Liver (tissue), 3 donors: ENCODE measurements around the gene USP17L30.

Experiments
- EGR1 ChIP-seq, 2 donors: IDR thresholded peaks; 2 replicates each; pipeline ENCODE4 v1.6.1; 2016 to 2018; ENCODE audit warnings: antibody characterized with exemption in 2 of 2, low read depth in 2 of 2
- GABPA ChIP-seq, 2 donors: IDR thresholded peaks in 1 of 2; conservative IDR thresholded peaks in 1 of 2; 2 replicates each; pipeline ENCODE4 v1.6.1; 2016; ENCODE audit warnings: antibody characterized with exemption in 2 of 2, mild to moderate bottlenecking in 1 of 2, moderate library complexity in 1 of 2
- HNF4G ChIP-seq: IDR thresholded peaks from 2 replicates; pipeline ENCODE4 v1.6.1; 2016; ENCODE audit warnings: antibody characterized with exemption
- JUND ChIP-seq, 2 donors: IDR thresholded peaks; 2 replicates each; pipeline ENCODE4 v1.6.1; 2016; ENCODE audit warnings: antibody characterized with exemption in 2 of 2
- MAX ChIP-seq: IDR thresholded peaks from 2 replicates; pipeline ENCODE4 v1.6.1; 2016; ENCODE audit warnings: antibody characterized with exemption
- NR2F2 ChIP-seq: IDR thresholded peaks from 2 replicates; pipeline ENCODE4 v1.6.1; 2016; ENCODE audit warnings: antibody characterized with exemption
- RAD21 ChIP-seq, 2 donors: IDR thresholded peaks; 2 replicates each; pipeline ENCODE4 v1.6.1; 2016; ENCODE audit warnings: antibody characterized with exemption in 2 of 2, mild to moderate bottlenecking in 2 of 2
- RXRA ChIP-seq, 2 donors: IDR thresholded peaks; 2 replicates each; pipeline ENCODE4 v1.6.1; 2017 to 2018; ENCODE audit warnings: antibody characterized with exemption in 2 of 2, mild to moderate bottlenecking in 1 of 2
- TAF1 ChIP-seq: conservative IDR thresholded peaks from 2 replicates; pipeline ENCODE4 v1.6.1; 2016; ENCODE audit warnings: antibody characterized with exemption, mild to moderate bottlenecking
- YY1 ChIP-seq: IDR thresholded peaks from 2 replicates; pipeline ENCODE4 v1.6.1; 2016; ENCODE audit warnings: antibody characterized with exemption, mild to moderate bottlenecking
- TF ChIP-seq, protein P1 (sequence below): fragments of 150-350 bp; IDR thresholded peaks from 2 replicates; pipeline ENCODE4 v1.5.1; 2017; ENCODE audit warnings: improper control_type of control experiment, low read depth, low read length; ENCODE audit not compliant: missing input control
- TF ChIP-seq, protein P2 (sequence below): IDR thresholded peaks from 2 replicates; pipeline ENCODE4 v1.6.1; 2016; ENCODE audit warnings: antibody characterized with exemption, mild to moderate bottlenecking
- donor health status: healthy.
- donor health status: healthy.

DNA sequence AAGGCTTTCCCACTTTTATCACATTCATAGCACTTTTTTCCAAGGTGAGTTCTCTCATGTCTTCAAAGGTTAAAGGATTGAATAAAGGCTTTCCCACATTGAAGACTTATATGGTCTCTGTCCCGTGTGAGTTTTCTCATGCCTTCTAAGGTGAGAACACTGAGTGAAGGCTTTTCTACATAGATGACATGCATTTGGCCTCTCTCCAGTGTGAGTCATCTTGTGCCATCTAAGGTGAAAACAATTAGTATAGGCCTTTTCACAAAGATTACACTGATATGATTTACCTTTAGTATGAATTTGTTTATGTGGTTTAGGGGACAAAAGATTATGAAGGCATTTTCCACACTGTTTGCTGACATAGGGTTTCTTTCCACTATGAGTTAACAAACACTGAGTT lies 21.2 kb downstream of the USP17L30 start:
- TF ChIP-seq GABPA (IDR thresholded peaks at IDR 0.05 in 1 of 2, conservative IDR thresholded peaks at IDR 0.05 in 1 of 2), result no peak
- TF ChIP-seq, protein P1, sequence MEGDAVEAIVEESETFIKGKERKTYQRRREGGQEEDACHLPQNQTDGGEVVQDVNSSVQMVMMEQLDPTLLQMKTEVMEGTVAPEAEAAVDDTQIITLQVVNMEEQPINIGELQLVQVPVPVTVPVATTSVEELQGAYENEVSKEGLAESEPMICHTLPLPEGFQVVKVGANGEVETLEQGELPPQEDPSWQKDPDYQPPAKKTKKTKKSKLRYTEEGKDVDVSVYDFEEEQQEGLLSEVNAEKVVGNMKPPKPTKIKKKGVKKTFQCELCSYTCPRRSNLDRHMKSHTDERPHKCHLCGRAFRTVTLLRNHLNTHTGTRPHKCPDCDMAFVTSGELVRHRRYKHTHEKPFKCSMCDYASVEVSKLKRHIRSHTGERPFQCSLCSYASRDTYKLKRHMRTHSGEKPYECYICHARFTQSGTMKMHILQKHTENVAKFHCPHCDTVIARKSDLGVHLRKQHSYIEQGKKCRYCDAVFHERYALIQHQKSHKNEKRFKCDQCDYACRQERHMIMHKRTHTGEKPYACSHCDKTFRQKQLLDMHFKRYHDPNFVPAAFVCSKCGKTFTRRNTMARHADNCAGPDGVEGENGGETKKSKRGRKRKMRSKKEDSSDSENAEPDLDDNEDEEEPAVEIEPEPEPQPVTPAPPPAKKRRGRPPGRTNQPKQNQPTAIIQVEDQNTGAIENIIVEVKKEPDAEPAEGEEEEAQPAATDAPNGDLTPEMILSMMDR, result no peak
- no peak for TF ChIP-seq TAF1
- TF ChIP-seq RXRA (IDR thresholded peaks at IDR 0.05), result no peak
- no peak for TF ChIP-seq MAX
- no peak for TF ChIP-seq YY1
- no peak for TF ChIP-seq RAD21 (IDR thresholded peaks at IDR 0.05)
- no peak for TF ChIP-seq JUND (IDR thresholded peaks at IDR 0.05)
- TF ChIP-seq NR2F2, result no peak
- TF ChIP-seq, protein P2, sequence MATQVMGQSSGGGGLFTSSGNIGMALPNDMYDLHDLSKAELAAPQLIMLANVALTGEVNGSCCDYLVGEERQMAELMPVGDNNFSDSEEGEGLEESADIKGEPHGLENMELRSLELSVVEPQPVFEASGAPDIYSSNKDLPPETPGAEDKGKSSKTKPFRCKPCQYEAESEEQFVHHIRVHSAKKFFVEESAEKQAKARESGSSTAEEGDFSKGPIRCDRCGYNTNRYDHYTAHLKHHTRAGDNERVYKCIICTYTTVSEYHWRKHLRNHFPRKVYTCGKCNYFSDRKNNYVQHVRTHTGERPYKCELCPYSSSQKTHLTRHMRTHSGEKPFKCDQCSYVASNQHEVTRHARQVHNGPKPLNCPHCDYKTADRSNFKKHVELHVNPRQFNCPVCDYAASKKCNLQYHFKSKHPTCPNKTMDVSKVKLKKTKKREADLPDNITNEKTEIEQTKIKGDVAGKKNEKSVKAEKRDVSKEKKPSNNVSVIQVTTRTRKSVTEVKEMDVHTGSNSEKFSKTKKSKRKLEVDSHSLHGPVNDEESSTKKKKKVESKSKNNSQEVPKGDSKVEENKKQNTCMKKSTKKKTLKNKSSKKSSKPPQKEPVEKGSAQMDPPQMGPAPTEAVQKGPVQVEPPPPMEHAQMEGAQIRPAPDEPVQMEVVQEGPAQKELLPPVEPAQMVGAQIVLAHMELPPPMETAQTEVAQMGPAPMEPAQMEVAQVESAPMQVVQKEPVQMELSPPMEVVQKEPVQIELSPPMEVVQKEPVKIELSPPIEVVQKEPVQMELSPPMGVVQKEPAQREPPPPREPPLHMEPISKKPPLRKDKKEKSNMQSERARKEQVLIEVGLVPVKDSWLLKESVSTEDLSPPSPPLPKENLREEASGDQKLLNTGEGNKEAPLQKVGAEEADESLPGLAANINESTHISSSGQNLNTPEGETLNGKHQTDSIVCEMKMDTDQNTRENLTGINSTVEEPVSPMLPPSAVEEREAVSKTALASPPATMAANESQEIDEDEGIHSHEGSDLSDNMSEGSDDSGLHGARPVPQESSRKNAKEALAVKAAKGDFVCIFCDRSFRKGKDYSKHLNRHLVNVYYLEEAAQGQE, result no peak
- TF ChIP-seq HNF4G, result no peak
- TF ChIP-seq EGR1 (IDR thresholded peaks at IDR 0.05; ENCODE audit: low read depth in 2 of 2), result no peak
